Measurements from ENCODE around the gene KRTAP25-1.

Gene KRTAP25-1

GRCh38 chr21:30306884-30307283, 17.6 kb upstream of the KRTAP25-1 start:
- Histone ChIP-seq H3K27ac (ENCODE audit: low read depth, low read length, severe bottlenecking) (no peak overlapping the region), H3K4me1 (ENCODE audit: control insufficient read depth, insufficient read depth, low read length, poor library complexity, severe bottlenecking) (no peaks in the 10 kb centered on the region), H3K36me3 (ENCODE audit: control insufficient read depth, insufficient read depth, low read length) (no peaks in the 10 kb centered on the region), H3K4me3 (ENCODE audit: extremely low read depth, insufficient read depth, low read length, poor library complexity, severe bottlenecking) (no peak overlapping the region), H3K9me3 (ENCODE audit: control insufficient read depth, low read length) (no peaks in the 10 kb centered on the region)
- WGBS, 2 experiments (ENCODE audit: insufficient coverage in 2 of 2) = 87 to 100% methylated on average over 1 to 2 of the region's 2 CpGs

GRCh38 chr21:30305136-30305535, 15.8 kb upstream of the KRTAP25-1 start:
- Histone ChIP-seq H3K4me3 (ENCODE audit: extremely low read depth, insufficient read depth, low read length, poor library complexity, severe bottlenecking) (no peak overlapping the region), H3K36me3 (ENCODE audit: control insufficient read depth, insufficient read depth, low read length) (no peaks in the 10 kb centered on the region), H3K4me1 (ENCODE audit: control insufficient read depth, insufficient read depth, low read length, poor library complexity, severe bottlenecking) (no peaks in the 10 kb centered on the region), H3K9me3 (ENCODE audit: control insufficient read depth, low read length) (no peaks in the 10 kb centered on the region), H3K27ac (ENCODE audit: low read depth, low read length, severe bottlenecking) (no peak overlapping the region)
- no CpG with 5 or more reads among the region's 1 CpG for WGBS, 2 experiments (ENCODE audit: insufficient coverage in 2 of 2)

GRCh38 chr21:30282850-30283249, 6.5 kb downstream of the KRTAP25-1 start, which contains the start of gene KRTAP24-1:
Gene KRTAP24-1 (minus strand): TSS chr21:30282950. CDS start chr21:30282932, 18 bp downstream.
- Histone ChIP-seq H3K9me3 (ENCODE audit: control insufficient read depth, low read length) (no peaks in the 10 kb centered on the region), H3K36me3 (ENCODE audit: control insufficient read depth, insufficient read depth, low read length) (no peaks in the 10 kb centered on the region), H3K27ac (ENCODE audit: low read depth, low read length, severe bottlenecking) (no peak within 1 kb of the TSS), H3K4me3 (ENCODE audit: extremely low read depth, insufficient read depth, low read length, poor library complexity, severe bottlenecking) (no peak within 1 kb of the TSS), H3K4me1 (ENCODE audit: control insufficient read depth, insufficient read depth, low read length, poor library complexity, severe bottlenecking) (no peaks in the 10 kb centered on the region)
- WGBS, 2 experiments (ENCODE audit: insufficient coverage in 2 of 2) = 75 to 87% methylated on average over 2 of the region's 3 CpGs

GRCh38 chr21:30271611-30272010, 17.7 kb downstream of the KRTAP25-1 start:
- no peak overlapping the region for H3K4me3 ChIP-seq (ENCODE audit: extremely low read depth, insufficient read depth, low read length, poor library complexity, severe bottlenecking)
- no peaks in the 10 kb centered on the region for H3K4me1 ChIP-seq (ENCODE audit: control insufficient read depth, insufficient read depth, low read length, poor library complexity, severe bottlenecking)
- WGBS, 2 experiments (ENCODE audit: insufficient coverage in 2 of 2) = 86 to 100% methylated on average over 1 of the region's 1 CpG
- no peaks in the 10 kb centered on the region for H3K36me3 ChIP-seq (ENCODE audit: control insufficient read depth, insufficient read depth, low read length)
- H3K27ac ChIP-seq (ENCODE audit: low read depth, low read length, severe bottlenecking) = no peak overlapping the region
- peaks cover 4% of the 10 kb centered on the region for H3K9me3 ChIP-seq (ENCODE audit: control insufficient read depth, low read length)

GRCh38 chr21:30271156-30271555, 18.2 kb downstream of the KRTAP25-1 start:
- no peaks in the 10 kb centered on the region for H3K36me3 ChIP-seq (ENCODE audit: control insufficient read depth, insufficient read depth, low read length)
- H3K9me3 ChIP-seq (ENCODE audit: control insufficient read depth, low read length) = peaks cover 4% of the 10 kb centered on the region
- H3K4me3 ChIP-seq (ENCODE audit: extremely low read depth, insufficient read depth, low read length, poor library complexity, severe bottlenecking) = no peak overlapping the region
- WGBS, 2 experiments (ENCODE audit: insufficient coverage in 2 of 2) = 86 to 95% methylated on average over 4 to 5 of the region's 5 CpGs
- no peaks in the 10 kb centered on the region for H3K4me1 ChIP-seq (ENCODE audit: control insufficient read depth, insufficient read depth, low read length, poor library complexity, severe bottlenecking)
- no peak overlapping the region for H3K27ac ChIP-seq (ENCODE audit: low read depth, low read length, severe bottlenecking)

- Histone ChIP-seq H3K9me3 (ENCODE audit: control insufficient read depth, low read length) (peaks cover 12% of the 10 kb centered on the region), H3K4me1 (ENCODE audit: control insufficient read depth, insufficient read depth, low read length, poor library complexity, severe bottlenecking) (no peaks in the 10 kb centered on the region), H3K4me3 (ENCODE audit: extremely low read depth, insufficient read depth, low read length, poor library complexity, severe bottlenecking) (no peak overlapping the region), H3K36me3 (ENCODE audit: control insufficient read depth, insufficient read depth, low read length) (no peaks in the 10 kb centered on the region), H3K27ac (ENCODE audit: low read depth, low read length, severe bottlenecking) (no peak overlapping the region)
- 100% methylated on average over 1 of the region's 3 CpGs; no CpG with 5 or more reads in 1 of the 2 experiments for WGBS, 2 experiments (ENCODE audit: insufficient coverage in 2 of 2)
These were observed 19.3 kb downstream of the KRTAP25-1 start for GRCh38 chr21:30269803-30270530.

- Histone ChIP-seq H3K4me3 (ENCODE audit: extremely low read depth, insufficient read depth, low read length, poor library complexity, severe bottlenecking) (no peak overlapping the region), H3K36me3 (ENCODE audit: control insufficient read depth, insufficient read depth, low read length) (no peaks in the 10 kb centered on the region), H3K9me3 (ENCODE audit: control insufficient read depth, low read length) (peaks cover 12% of the 10 kb centered on the region), H3K27ac (ENCODE audit: low read depth, low read length, severe bottlenecking) (no peak overlapping the region), H3K4me1 (ENCODE audit: control insufficient read depth, insufficient read depth, low read length, poor library complexity, severe bottlenecking) (no peaks in the 10 kb centered on the region)
- WGBS, 2 experiments (ENCODE audit: insufficient coverage in 2 of 2) = 70 to 81% methylated on average over 2 to 4 of the region's 5 CpGs
These were observed 20.6 kb downstream of the KRTAP25-1 start for GRCh38 chr21:30268608-30269197.

GRCh38 chr21:30257773-30258172, 31.5 kb downstream of the KRTAP25-1 start:
- no peaks in the 10 kb centered on the region for H3K9me3 ChIP-seq (ENCODE audit: control insufficient read depth, low read length)
- H3K4me3 ChIP-seq (ENCODE audit: extremely low read depth, insufficient read depth, low read length, poor library complexity, severe bottlenecking) = no peak overlapping the region
- 80 to 84% methylated on average over 2 of the region's 4 CpGs for WGBS, 2 experiments (ENCODE audit: insufficient coverage in 2 of 2)
- no peaks in the 10 kb centered on the region for H3K36me3 ChIP-seq (ENCODE audit: control insufficient read depth, insufficient read depth, low read length)
- H3K4me1 ChIP-seq (ENCODE audit: control insufficient read depth, insufficient read depth, low read length, poor library complexity, severe bottlenecking) = no peaks in the 10 kb centered on the region
- H3K27ac ChIP-seq (ENCODE audit: low read depth, low read length, severe bottlenecking) = no peak overlapping the region

- Histone ChIP-seq H3K36me3 (ENCODE audit: control insufficient read depth, insufficient read depth, low read length) (no peaks in the 10 kb centered on the region), H3K4me3 (ENCODE audit: extremely low read depth, insufficient read depth, low read length, poor library complexity, severe bottlenecking) (no peak overlapping the region), H3K27ac (ENCODE audit: low read depth, low read length, severe bottlenecking) (no peak overlapping the region), H3K9me3 (ENCODE audit: control insufficient read depth, low read length) (no peaks in the 10 kb centered on the region), H3K4me1 (ENCODE audit: control insufficient read depth, insufficient read depth, low read length, poor library complexity, severe bottlenecking) (no peaks in the 10 kb centered on the region)
- WGBS, 2 experiments (ENCODE audit: insufficient coverage in 2 of 2) = 87 to 100% methylated on average over 2 to 3 of the region's 4 CpGs
These were observed 33.2 kb downstream of the KRTAP25-1 start for GRCh38 chr21:30256100-30256499.

GRCh38 chr21:30255679-30256078, 33.6 kb downstream of the KRTAP25-1 start:
- Histone ChIP-seq H3K36me3 (ENCODE audit: control insufficient read depth, insufficient read depth, low read length) (no peaks in the 10 kb centered on the region), H3K4me1 (ENCODE audit: control insufficient read depth, insufficient read depth, low read length, poor library complexity, severe bottlenecking) (no peaks in the 10 kb centered on the region), H3K4me3 (ENCODE audit: extremely low read depth, insufficient read depth, low read length, poor library complexity, severe bottlenecking) (no peak overlapping the region), H3K27ac (ENCODE audit: low read depth, low read length, severe bottlenecking) (no peak overlapping the region), H3K9me3 (ENCODE audit: control insufficient read depth, low read length) (no peaks in the 10 kb centered on the region)
- WGBS, 2 experiments (ENCODE audit: insufficient coverage in 2 of 2) = 83 to 100% methylated on average over 1 of the region's 1 CpG

- no CpG with 5 or more reads among the region's 1 CpG for WGBS, 2 experiments (ENCODE audit: insufficient coverage in 2 of 2)
- Histone ChIP-seq H3K4me3 (ENCODE audit: extremely low read depth, insufficient read depth, low read length, poor library complexity, severe bottlenecking) (no peak overlapping the region), H3K9me3 (ENCODE audit: control insufficient read depth, low read length) (no peaks in the 10 kb centered on the region), H3K27ac (ENCODE audit: low read depth, low read length, severe bottlenecking) (no peak overlapping the region), H3K36me3 (ENCODE audit: control insufficient read depth, insufficient read depth, low read length) (no peaks in the 10 kb centered on the region), H3K4me1 (ENCODE audit: control insufficient read depth, insufficient read depth, low read length, poor library complexity, severe bottlenecking) (no peaks in the 10 kb centered on the region)
These were observed 37.5 kb downstream of the KRTAP25-1 start for GRCh38 chr21:30251781-30252180.
